ENCODE results near the gene WDR88.

WDR88 gene

GRCh38 chr19:33195645-33196347 is 63.9 kb downstream of the WDR88 start:
- in situ Hi-C loops (cut with MboI; ENCODE audit: low sequenced_read_pairs, unreplicated experiment) = no loop called here
- no peak for DNase-seq (ENCODE audit: low spot score)
- TF ChIP-seq CTCF (IDR thresholded peaks at IDR 0.05; ENCODE audit: borderline replicate concordance, control extremely low read depth, extremely low read depth, insufficient read depth, missing control alignments) = no peak

- TF ChIP-seq CTCF (IDR thresholded peaks at IDR 0.05; ENCODE audit: borderline replicate concordance, control extremely low read depth, extremely low read depth, insufficient read depth, missing control alignments) = no peak
- in situ Hi-C loops (cut with MboI; ENCODE audit: low sequenced_read_pairs, unreplicated experiment) = no loop called here
- no peak for DNase-seq (ENCODE audit: low spot score)
These were observed 64.7 kb downstream of the WDR88 start for GRCh38 chr19:33196446-33197193.

- in situ Hi-C loops (cut with MboI; ENCODE audit: low sequenced_read_pairs, unreplicated experiment) = no loop called here
- TF ChIP-seq CTCF (IDR thresholded peaks at IDR 0.05; ENCODE audit: borderline replicate concordance, control extremely low read depth, extremely low read depth, insufficient read depth, missing control alignments) = no peak
- no peak for DNase-seq (ENCODE audit: low spot score)
These were observed 65.7 kb downstream of the WDR88 start for GRCh38 chr19:33197591-33198000.

GRCh38 chr19:33198169-33198568 is 66.3 kb downstream of the WDR88 start:
- in situ Hi-C loops (cut with MboI; ENCODE audit: low sequenced_read_pairs, unreplicated experiment) = no loop called here
- no peak for DNase-seq (ENCODE audit: low spot score)
- TF ChIP-seq CTCF (IDR thresholded peaks at IDR 0.05; ENCODE audit: borderline replicate concordance, control extremely low read depth, extremely low read depth, insufficient read depth, missing control alignments) = no peak

GRCh38 chr19:33199441-33200265 is 67.7 kb downstream of the WDR88 start:
- TF ChIP-seq CTCF (IDR thresholded peaks at IDR 0.05; ENCODE audit: borderline replicate concordance, control extremely low read depth, extremely low read depth, insufficient read depth, missing control alignments) = no peak
- no peak for DNase-seq (ENCODE audit: low spot score)

GRCh38 chr19:33201473-33201872 is 69.6 kb downstream of the WDR88 start:
- no peak for DNase-seq (ENCODE audit: low spot score)
- in situ Hi-C loops (cut with MboI; ENCODE audit: low sequenced_read_pairs, unreplicated experiment) = no loop called here
- TF ChIP-seq CTCF (IDR thresholded peaks at IDR 0.05; ENCODE audit: borderline replicate concordance, control extremely low read depth, extremely low read depth, insufficient read depth, missing control alignments) = no peak

More at GRCh38 chr19:33199441-33200265, 67.7 kb downstream of the WDR88 start:
- in situ Hi-C loops (cut with MboI; ENCODE audit: low sequenced_read_pairs, unreplicated experiment) = no loop called here
